IMR-90 (cell line): ENCODE data around the gene GRID1. TPM values are rescaled to one million over a fixed set of nuclear protein-coding genes. Genes with fewer than 3 reads are reported as not detected.
"Not testable (repeated sequence)": the region's sequence is repeated elsewhere in the genome, so short reads cannot be mapped to it uniquely, and the experiment has no call there.

Source experiments
- ATAC-seq: fragments of 200-7000 bp; cut with Tn5 transposase; 2 replicates; pipeline ENCODE4 v1.9.1; 2020; ENCODE audit warnings: low read depth, mild to moderate bottlenecking, moderate library complexity
- BruUV-seq: library from RNA; stranded (reverse); fragments of 400-500 nt; replicated peaks from 2 replicates; lab custom pipeline; 2021; lab: Mats Ljungman, UMichigan
- CTCF ChIA-PET: fragments of 300-600 bp; formaldehyde crosslinking; extraction: SDS; loops from one replicate; lab custom pipeline; 2021; ENCODE audit warnings: antibody characterized with exemption; lab: Yijun Ruan, JAX
- POLR2A ChIA-PET: fragments of 300-600 bp; sonication (Branson Sonifier 250); formaldehyde crosslinking; loops from one replicate; lab custom pipeline; 2022; ENCODE audit warnings: antibody characterized with exemption; ENCODE audit not compliant: unreplicated experiment; lab: Charles Lee
- DNase-seq: peaks from one replicate; pipeline ENCODE4 v3.0.0; 2013
- H2AFZ ChIP-seq: replicated peaks from 2 replicates; pipeline ENCODE3; 2013; ENCODE audit warnings: low read length, mild to moderate bottlenecking; ENCODE audit not compliant: poor library complexity
- H2AK5ac ChIP-seq: 2 replicates; pipeline ENCODE4 v1.6.1; 2013; ENCODE audit warnings: low read depth, low read length, inconsistent platforms
- H2AK9ac ChIP-seq: replicated peaks from 2 replicates; pipeline ENCODE3; 2013; ENCODE audit warnings: mild to moderate bottlenecking, low read depth, low read length, moderate library complexity; ENCODE audit not compliant: poor library complexity
- H2BK120ac ChIP-seq: 2 replicates; pipeline ENCODE4 v1.6.1; 2013; ENCODE audit warnings: low read depth, low read length, inconsistent platforms
- H2BK15ac ChIP-seq: 3 replicates; pipeline ENCODE4 v1.6.1; 2013; ENCODE audit warnings: low read depth, low read length, inconsistent platforms
- H2BK20ac ChIP-seq: 2 replicates; pipeline ENCODE4 v1.6.1; 2013; ENCODE audit warnings: low read depth, mild to moderate bottlenecking, inconsistent platforms, low read length, moderate library complexity
- H2BK5ac ChIP-seq: 2 replicates; pipeline ENCODE4 v1.6.1; 2013; ENCODE audit warnings: mild to moderate bottlenecking, low read depth, low read length, inconsistent platforms; ENCODE audit not compliant: poor library complexity, severe bottlenecking
- H3K14ac ChIP-seq: replicated peaks from 2 replicates; pipeline ENCODE4 v1.6.1; 2013; ENCODE audit warnings: low read depth, low read length, inconsistent platforms
- H3K18ac ChIP-seq: 2 replicates; pipeline ENCODE4 v1.6.1; 2013; ENCODE audit warnings: low read depth, low read length, control low read depth
- H3K23ac ChIP-seq: 2 replicates; pipeline ENCODE4 v1.6.1; 2013; ENCODE audit warnings: low read depth, low read length, inconsistent platforms
- H3K27ac ChIP-seq: 2 replicates; pipeline ENCODE4 v1.5.1; 2013; ENCODE audit warnings: mild to moderate bottlenecking, control low read depth, low read length; ENCODE audit not compliant: insufficient read depth
- H3K27me3 ChIP-seq: 2 replicates; pipeline ENCODE4 v1.6.1; 2013; ENCODE audit warnings: low read length; ENCODE audit not compliant: control insufficient read depth, insufficient read depth
- H3K36me3 ChIP-seq: 2 replicates; pipeline ENCODE4 v1.6.1; 2013; ENCODE audit warnings: low read length, mixed read lengths; ENCODE audit not compliant: control insufficient read depth, insufficient read depth
- H3K4ac ChIP-seq: 2 replicates; pipeline ENCODE4 v1.6.1; 2013; ENCODE audit warnings: low read depth, low read length, inconsistent platforms
- H3K4me1 ChIP-seq: 2 replicates; pipeline ENCODE4 v1.6.1; 2013; ENCODE audit warnings: low read length, mixed read lengths; ENCODE audit not compliant: control insufficient read depth, insufficient read depth
- H3K4me2 ChIP-seq: 2 replicates; pipeline ENCODE4 v1.6.1; 2013; ENCODE audit warnings: low read depth, mild to moderate bottlenecking, control low read depth, low read length, moderate library complexity
- H3K4me3 ChIP-seq: 2 replicates; pipeline ENCODE4 v1.5.1; 2013; ENCODE audit warnings: low read depth, mild to moderate bottlenecking, control low read depth, low read length, moderate library complexity; ENCODE audit not compliant: insufficient read depth
- H3K56ac ChIP-seq: 2 replicates; pipeline ENCODE4 v1.6.1; 2013; ENCODE audit warnings: low read length, inconsistent platforms; ENCODE audit not compliant: insufficient read depth; ENCODE audit errors: extremely low read depth
- H3K79me1 ChIP-seq, 2 experiments: 2 replicates each; pipeline ENCODE4 v1.6.1; 2013; ENCODE audit warnings: low read length in 2 of 2, inconsistent platforms in 1 of 2, low read depth in 1 of 2
- H3K9ac ChIP-seq: 2 replicates; pipeline ENCODE4 v1.6.1; 2013; ENCODE audit warnings: low read depth, low read length, control low read depth
- H3K9me1 ChIP-seq: 2 replicates; pipeline ENCODE4 v1.6.1; 2013; ENCODE audit warnings: low read length, inconsistent platforms; ENCODE audit not compliant: insufficient read depth
- H3K9me3 ChIP-seq: 2 replicates; pipeline ENCODE4 v1.6.1; 2013; ENCODE audit warnings: low read length; ENCODE audit not compliant: control insufficient read depth, insufficient read depth
- H4K20me1 ChIP-seq: 2 replicates; pipeline ENCODE4 v1.6.1; 2013; ENCODE audit warnings: low read length, inconsistent platforms; ENCODE audit not compliant: insufficient read depth
- H4K5ac ChIP-seq: 2 replicates; pipeline ENCODE4 v1.6.1; 2013; ENCODE audit warnings: mild to moderate bottlenecking, low read depth, low read length, control low read depth
- H4K8ac ChIP-seq, 2 experiments: 2 replicates each; pipeline ENCODE4 v1.6.1; 2013; ENCODE audit warnings: low read depth in 2 of 2, low read length in 2 of 2, control low read depth in 1 of 2, inconsistent platforms in 1 of 2
- H4K91ac ChIP-seq: 2 replicates; pipeline ENCODE4 v1.6.1; 2013; ENCODE audit warnings: low read depth, low read length, inconsistent platforms; ENCODE audit not compliant: insufficient read depth
- MXI1 ChIP-seq: IDR thresholded peaks from 2 replicates; pipeline ENCODE4 v1.6.1; 2012; ENCODE audit warnings: low read depth, mild to moderate bottlenecking, low read length, moderate library complexity, borderline replicate concordance
- WGBS, 2 experiments: methylation state at CpG; one replicate each; pipeline versions ENCODE4 v1.1.5 to v1.1.7; 2013; ENCODE audit warnings: missing lambda C conversion rate in 2 of 2; ENCODE audit not compliant: insufficient read length in 1 of 2; ENCODE audit errors: extremely low coverage in 2 of 2; 5-methylcytosine and 5-hydroxymethylcytosine counted together
- dilution Hi-C: fragments of 300-500 bp; cut with HindIII; formaldehyde crosslinking; loops from one replicate; pipeline ENCODE4 v1.14.3; 2018; ENCODE audit warnings: low sequenced_read_pairs; ENCODE audit not compliant: unreplicated experiment
- in situ Hi-C: fragments of 300-500 bp; cut with MboI; formaldehyde crosslinking; loops from 3 replicates; pipeline ENCODE4 v1.14.3; 2019; ENCODE audit warnings: low sequenced_read_pairs, inconsistent platforms, mixed read lengths
- intact Hi-C: fragments of 100-400 bp; cut with micrococcal nuclease; formaldehyde crosslinking; loops from 2 replicates; pipeline ENCODE4 v1.10.0; 2022
- polyA plus RNA-seq, 3 experiments: library from polyadenylated mRNA; depleted of rRNA; stranded (reverse); fragments of >200 nt; gene quantifications; 2 replicates each; pipeline ENCODE4 v1.2.3, GENCODE V29; 2012; ENCODE audit warnings: low replicate concordance in 1 of 3
- total RNA-seq: library from RNA; depleted of rRNA; stranded (reverse); fragments of >200 nt; gene quantifications from 2 replicates; pipeline ENCODE4 v1.2.3, GENCODE V29; 2012

GRID1 gene
- total and polyA plus RNA-seq, 2 of the 4 experiments (the other 2 are of a cell fraction), result not detected

DNA sequence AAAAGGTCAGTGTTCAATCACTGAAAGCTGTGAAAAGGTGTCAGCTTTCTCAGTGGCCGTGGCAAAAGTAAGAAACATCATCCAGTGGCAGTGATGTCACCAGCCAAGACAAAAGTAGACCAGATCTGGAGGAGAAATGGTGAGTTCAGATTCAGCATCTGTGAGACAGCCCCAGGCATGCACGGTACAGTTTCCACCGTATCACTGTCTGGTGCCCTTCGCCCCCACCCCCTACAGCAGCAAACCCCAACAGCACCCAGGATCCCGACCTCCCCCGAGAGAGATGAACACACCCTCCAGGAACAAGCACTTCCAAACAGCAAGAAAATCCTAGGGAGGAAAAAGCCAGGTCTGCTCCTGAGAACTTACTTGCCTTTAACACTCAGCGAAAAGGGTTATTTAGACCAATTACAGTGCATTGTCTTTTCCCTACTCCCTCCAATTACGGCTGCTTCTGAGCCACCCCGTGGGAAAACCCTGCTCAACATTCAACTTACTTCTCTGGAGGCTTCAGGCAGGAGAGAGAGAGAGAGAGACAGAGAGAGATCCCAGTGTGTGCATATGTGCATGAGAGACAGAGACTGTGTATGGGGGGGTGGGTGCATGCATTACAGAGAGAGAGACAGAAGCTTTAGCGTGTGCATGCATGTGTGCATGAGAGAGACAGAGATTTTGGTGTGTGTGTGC is 189.6 kb downstream of the GRID1 start:
- H2AK5ac ChIP-seq, result no peak overlapping the region
- intact Hi-C loops, result loop anchor here (5.0 kb wide), 1 partner anchor 200 kb away; no protein-coding TSS in a partner anchor
- H2BK120ac ChIP-seq, result no peak overlapping the region
- in situ Hi-C loops, result loop anchor here (25.0 kb wide), 1 partner anchor 410 kb away; no protein-coding TSS in a partner anchor
- POLR2A ChIA-PET, result no interaction called here
- dilution Hi-C loops, result no loop called here
- H2BK5ac ChIP-seq, result no peak overlapping the region
- CTCF ChIA-PET, result no interaction called here
- H2BK20ac ChIP-seq, result no peak overlapping the region
- no peak overlapping the region for H4K91ac ChIP-seq
- H2AFZ ChIP-seq, result no peak overlapping the region
- H2AK9ac ChIP-seq, result no peak overlapping the region
- H3K4me1 ChIP-seq, result no peaks in the 10 kb centered on the region
- no peaks in the 10 kb centered on the region for H3K27me3 ChIP-seq
- H2BK15ac ChIP-seq, result no peak overlapping the region
- H3K79me1 ChIP-seq, result no peaks in the 10 kb centered on the region
- H3K56ac ChIP-seq, result no peak overlapping the region
- no peak overlapping the region for H3K27ac ChIP-seq
- no peaks in the 10 kb centered on the region for H3K9me3 ChIP-seq
- H3K36me3 ChIP-seq, result no peaks in the 10 kb centered on the region
- H3K18ac ChIP-seq, result no peak overlapping the region
- H3K14ac ChIP-seq, result no peak overlapping the region
- no peak overlapping the region for H3K4ac ChIP-seq
- H3K9ac ChIP-seq, result no peak overlapping the region
- no peak overlapping the region for H4K5ac ChIP-seq
- DNase-seq (no peak), ATAC-seq (no peak)
- 21% methylated on average over 2 of the region's 10 CpGs; no CpG with 5 or more reads in 1 of the 2 experiments for WGBS, 2 experiments
- no peak overlapping the region for H3K23ac ChIP-seq
- TF ChIP-seq MXI1, result no peak
- no TSS peak for BruUV-seq
- H3K4me3 ChIP-seq, result no peak overlapping the region
- no peak overlapping the region for H3K4me2 ChIP-seq
- no peaks in the 10 kb centered on the region for H4K20me1 ChIP-seq
- no peaks in the 10 kb centered on the region for H3K9me1 ChIP-seq
- H4K8ac ChIP-seq, result no peak overlapping the region

DNA sequence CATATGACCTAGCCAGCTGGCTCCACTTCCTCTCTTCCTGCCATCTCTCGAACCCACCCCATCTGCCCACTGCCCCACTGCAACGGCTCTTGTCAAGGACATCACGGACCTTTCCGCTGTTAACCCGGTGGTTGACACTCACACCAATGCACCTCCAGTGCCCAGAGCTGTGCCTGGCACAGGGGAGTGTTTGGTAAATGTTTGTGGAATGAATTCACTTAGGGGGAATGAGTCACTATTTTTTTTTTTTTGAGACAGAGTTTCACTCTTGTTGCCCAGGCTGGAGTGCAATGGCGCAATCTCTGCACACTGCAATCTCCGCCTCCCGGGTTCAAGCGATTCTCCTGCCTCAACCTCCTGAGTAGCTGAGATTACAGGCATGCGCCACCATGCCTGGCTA is 191.1 kb downstream of the GRID1 start:
- DNase-seq, H2AK5ac ChIP-seq, H4K91ac ChIP-seq, POLR2A ChIA-PET, H4K5ac ChIP-seq, H3K18ac ChIP-seq, CTCF ChIA-PET, H2BK120ac ChIP-seq, dilution Hi-C loops, H2AFZ ChIP-seq, H3K4me1 ChIP-seq, H2BK15ac ChIP-seq, H3K56ac ChIP-seq, H2BK20ac ChIP-seq, H3K79me1 ChIP-seq, H3K23ac ChIP-seq, H4K8ac ChIP-seq, H3K36me3 ChIP-seq, H3K14ac ChIP-seq, H2BK5ac ChIP-seq, ATAC-seq, H3K4ac ChIP-seq, H3K9ac ChIP-seq, H4K20me1 ChIP-seq, H3K4me3 ChIP-seq, H3K9me1 ChIP-seq, H3K9me3 ChIP-seq, H3K27me3 ChIP-seq, H3K4me2 ChIP-seq, BruUV-seq, H2AK9ac ChIP-seq, H3K27ac ChIP-seq: not testable (repeated sequence)
- in situ Hi-C loops, result loop anchor here (25.0 kb wide), 1 partner anchor 412 kb away; no protein-coding TSS in a partner anchor
- WGBS, 2 experiments, result no CpG with 5 or more reads among the region's 10 CpGs
- intact Hi-C loops, result loop anchor here (5.0 kb wide), 1 partner anchor 202 kb away; no protein-coding TSS in a partner anchor
